Measurements from ENCODE around the gene GYPC.

GYPC gene

DNA sequence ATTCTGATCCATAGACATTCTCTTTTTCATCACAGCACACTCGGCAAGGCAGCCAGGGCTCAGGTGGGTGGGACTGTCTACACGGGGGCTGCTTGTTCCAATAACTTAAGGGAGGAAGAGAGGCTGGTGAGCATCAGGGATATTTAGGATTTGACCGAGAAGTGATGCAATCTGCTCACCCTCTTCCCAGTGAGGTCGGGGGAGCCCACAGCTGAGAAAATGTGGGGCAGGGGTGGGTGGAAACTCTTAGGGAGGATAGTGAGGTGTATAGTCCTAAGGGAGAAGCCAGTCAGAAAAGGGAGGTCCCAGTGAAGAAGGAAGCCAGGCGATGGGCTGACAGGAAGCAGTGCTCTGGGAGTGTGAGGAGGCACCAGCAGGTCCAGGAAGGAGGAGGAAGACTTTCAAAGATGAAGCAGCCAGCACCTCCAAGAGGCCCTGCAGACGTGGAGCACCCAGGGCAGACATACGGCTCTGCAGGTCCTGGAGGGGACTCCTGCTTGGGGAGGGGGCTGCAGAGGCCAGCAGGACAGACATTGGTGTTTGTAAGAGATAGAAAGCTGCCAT, 76.8 kb downstream of the GYPC start:
- DNase-seq (ENCODE audit: low read depth): no peak

DNA sequence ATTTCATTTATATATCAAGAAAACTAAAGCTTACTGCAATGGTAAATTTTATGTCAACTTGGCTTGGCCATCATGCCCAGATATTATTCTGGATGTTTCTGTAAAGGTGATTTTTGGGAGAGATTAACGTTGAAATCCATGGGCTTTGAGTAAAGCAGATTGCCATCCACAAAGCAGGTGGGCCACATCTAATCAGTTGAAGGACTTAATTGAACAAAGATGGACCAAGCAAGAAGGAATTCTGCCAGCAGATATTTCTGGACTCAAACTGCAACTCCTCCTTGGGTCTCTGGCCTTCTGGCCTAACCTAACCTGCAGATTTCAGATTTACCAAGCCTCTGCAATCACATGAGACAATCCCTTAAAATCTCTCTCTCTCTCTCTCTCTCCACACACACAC, 77.8 kb downstream of the GYPC start:
- no peak for DNase-seq (ENCODE audit: low read depth)

DNA sequence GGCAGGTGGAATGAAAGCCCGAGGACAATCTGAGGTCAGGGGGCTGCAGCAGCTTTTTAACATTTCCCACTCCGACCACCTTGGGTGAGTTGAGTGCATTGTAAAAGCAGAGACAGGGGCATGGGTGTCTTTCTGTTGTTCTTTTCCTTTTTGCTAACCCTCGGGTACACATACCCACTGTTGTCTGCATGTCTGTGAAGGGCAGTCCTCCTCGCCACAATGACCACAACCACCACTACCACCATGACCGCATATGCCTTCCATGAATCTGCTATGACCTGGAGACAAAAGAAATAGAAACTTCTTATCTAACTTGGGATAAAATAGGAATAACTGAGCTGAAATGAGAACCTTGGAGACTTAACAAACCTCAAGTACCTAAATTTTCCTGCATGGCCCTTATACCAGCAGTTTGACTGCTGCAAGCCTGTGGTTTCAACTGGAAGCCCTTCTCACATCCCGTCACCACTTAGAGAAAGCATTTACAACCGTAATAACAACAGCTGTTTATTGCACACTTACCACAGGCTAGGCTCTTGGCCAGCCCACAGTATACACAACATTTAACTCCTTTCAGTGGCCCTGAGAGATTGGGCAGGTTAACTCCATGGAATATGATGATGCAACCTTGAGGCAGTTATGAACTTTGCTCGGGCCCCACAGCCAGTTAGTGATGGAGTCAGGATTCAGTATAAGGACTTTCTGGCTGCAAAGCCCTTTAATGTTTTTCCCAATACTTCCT, 80.3 kb downstream of the GYPC start:
- no peak for DNase-seq (ENCODE audit: low read depth)

DNA sequence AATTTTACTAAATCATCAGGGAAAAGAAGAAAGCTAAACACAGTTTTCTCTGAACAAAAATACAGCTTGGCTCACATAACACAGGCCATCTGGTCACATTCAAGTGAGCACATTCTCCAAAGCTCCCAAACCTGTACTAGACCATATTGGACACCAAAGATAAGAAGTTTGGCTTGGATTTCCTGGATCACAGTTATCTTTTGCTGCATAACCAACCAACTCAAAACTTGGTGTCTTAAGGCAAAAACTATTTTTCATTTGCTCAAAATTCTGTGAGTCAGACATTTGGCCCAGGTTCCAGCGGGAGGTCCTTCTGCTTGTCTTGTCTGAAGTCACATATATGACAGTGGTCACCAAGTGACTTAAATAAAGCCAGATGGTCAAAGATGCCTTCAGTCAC, 83.2 kb downstream of the GYPC start:
- DNase-seq (ENCODE audit: low read depth): no peak

DNA sequence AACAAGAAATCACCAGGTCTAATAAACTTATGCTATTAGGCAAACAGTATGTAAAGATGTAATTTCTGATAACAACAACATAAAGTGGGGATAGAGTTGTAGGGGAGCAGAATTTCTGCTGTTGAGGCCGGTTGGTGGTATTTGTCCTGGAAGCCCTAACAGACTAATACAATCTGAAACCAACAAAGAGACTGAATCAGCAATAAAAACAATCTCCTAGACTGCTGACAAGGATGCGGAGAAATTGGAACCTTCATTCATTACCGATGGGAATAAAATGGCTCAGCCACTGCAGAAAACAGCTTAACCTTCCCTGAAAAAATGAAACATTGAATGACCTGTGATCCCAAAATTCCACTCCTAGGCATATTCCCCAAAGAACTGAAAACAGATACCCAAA, 88.7 kb downstream of the GYPC start:
- DNase-seq (ENCODE audit: low read depth): no peak

All from CMK (cell line).